Esophagus muscularis mucosa (tissue), 4 donors: ENCODE data around the gene SDK1.

Experiments used
- EP300 ChIP-seq: sonication (generic); formaldehyde crosslinking; IDR thresholded peaks from one replicate; pipeline ENCODE4 v1.6.1; 2017; ENCODE audit warnings: antibody characterized with exemption
- POLR2A ChIP-seq: fragments of 450-650 bp; IDR thresholded peaks from one replicate; pipeline ENCODE4 v1.6.1; 2017; ENCODE audit warnings: antibody characterized with exemption, moderate library complexity, mild to moderate bottlenecking, low read depth
- POLR2AphosphoS5 ChIP-seq, 2 donors: sonication (generic); formaldehyde crosslinking; IDR thresholded peaks; one replicate each; pipeline ENCODE4 v1.6.1; 2017; ENCODE audit warnings: antibody characterized with exemption in 2 of 2
- TF ChIP-seq, protein P1 (sequence below), 3 experiments: fragments of 200-600 bp in 2 of 3; fragments of 450-650 bp in 1 of 3; sonication (generic) in 2 of 3; IDR thresholded peaks; one replicate each; pipeline ENCODE4 v1.5.1; 2017 to 2019; ENCODE audit warnings: antibody characterized with exemption in 3 of 3, mild to moderate bottlenecking in 2 of 3, moderate library complexity in 1 of 3

DNA sequence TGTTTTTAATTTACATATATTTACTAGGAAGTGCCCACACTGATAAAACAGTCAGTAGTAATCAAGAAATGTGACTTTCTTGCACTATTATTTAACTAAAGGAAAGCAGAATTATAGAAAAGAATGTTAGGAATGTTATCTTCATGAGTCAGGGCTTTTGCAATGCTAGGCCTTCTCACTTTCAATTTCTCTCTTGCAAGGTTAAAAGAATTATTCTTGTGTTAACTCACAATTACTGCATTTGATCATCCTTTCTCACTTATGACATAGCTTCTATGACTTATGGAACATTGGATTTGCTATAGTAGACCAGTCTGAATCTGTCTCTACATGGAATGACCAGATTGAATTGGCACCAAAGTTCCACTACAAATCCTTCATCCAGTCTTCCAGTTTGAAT lies 192.4 kb downstream of the SDK1 start:
- TF ChIP-seq, protein P1, sequence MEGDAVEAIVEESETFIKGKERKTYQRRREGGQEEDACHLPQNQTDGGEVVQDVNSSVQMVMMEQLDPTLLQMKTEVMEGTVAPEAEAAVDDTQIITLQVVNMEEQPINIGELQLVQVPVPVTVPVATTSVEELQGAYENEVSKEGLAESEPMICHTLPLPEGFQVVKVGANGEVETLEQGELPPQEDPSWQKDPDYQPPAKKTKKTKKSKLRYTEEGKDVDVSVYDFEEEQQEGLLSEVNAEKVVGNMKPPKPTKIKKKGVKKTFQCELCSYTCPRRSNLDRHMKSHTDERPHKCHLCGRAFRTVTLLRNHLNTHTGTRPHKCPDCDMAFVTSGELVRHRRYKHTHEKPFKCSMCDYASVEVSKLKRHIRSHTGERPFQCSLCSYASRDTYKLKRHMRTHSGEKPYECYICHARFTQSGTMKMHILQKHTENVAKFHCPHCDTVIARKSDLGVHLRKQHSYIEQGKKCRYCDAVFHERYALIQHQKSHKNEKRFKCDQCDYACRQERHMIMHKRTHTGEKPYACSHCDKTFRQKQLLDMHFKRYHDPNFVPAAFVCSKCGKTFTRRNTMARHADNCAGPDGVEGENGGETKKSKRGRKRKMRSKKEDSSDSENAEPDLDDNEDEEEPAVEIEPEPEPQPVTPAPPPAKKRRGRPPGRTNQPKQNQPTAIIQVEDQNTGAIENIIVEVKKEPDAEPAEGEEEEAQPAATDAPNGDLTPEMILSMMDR (IDR thresholded peaks at IDR 0.05): no peak
- TF ChIP-seq POLR2AphosphoS5 (IDR thresholded peaks at IDR 0.05) (no peak), EP300 (no peak), POLR2A (no peak)
